Activated CD8-positive, alpha-beta T cell treated with anti-CD3 and anti-CD28 coated beads, Interleukin-2, amount 10 ng/mL, durations not matched to agents 7 days and 5 days (primary cell): ENCODE measurements around the gene TMTC2. TPM values are rescaled to one million over a fixed set of nuclear protein-coding genes. Genes with fewer than 3 reads are reported as not detected.

Experiments
- ATAC-seq: fragments of 150-1000 bp; cut with Tn5 transposase; one replicate; pipeline ENCODE4 v1.10.0; 2021; ENCODE audit warnings: moderate library complexity
- CTCF ChIA-PET: fragments of 350-600 bp; sonication (Branson Sonifier 250); formaldehyde crosslinking; loops from one replicate; lab custom pipeline; 2021; ENCODE audit warnings: antibody characterized with exemption; lab: Charles Lee
- POLR2A ChIA-PET: fragments of 350-600 bp; sonication (Branson Sonifier 250); formaldehyde crosslinking; loops from one replicate; lab custom pipeline; 2021; ENCODE audit warnings: antibody characterized with exemption; lab: Charles Lee
- DNase-seq: peaks from one replicate; pipeline ENCODE4 v3.0.0-alpha.2; 2020
- H3K27ac Mint-ChIP-seq: one replicate; pipeline ENCODE4 v1.8.0; 2021; ENCODE audit warnings: mild to moderate bottlenecking, mixed read lengths
- H3K27me3 Mint-ChIP-seq: one replicate; pipeline ENCODE4 v1.8.0; 2021; ENCODE audit warnings: low read depth, mixed read lengths
- H3K36me3 Mint-ChIP-seq: one replicate; pipeline ENCODE4 v1.8.0; 2021; ENCODE audit warnings: low read depth, mixed read lengths
- H3K4me1 Mint-ChIP-seq: one replicate; pipeline ENCODE4 v1.8.0; 2021; ENCODE audit warnings: low read depth, mixed read lengths
- H3K4me3 Mint-ChIP-seq: one replicate; pipeline ENCODE4 v1.8.0; 2021; ENCODE audit warnings: mild to moderate bottlenecking, mixed read lengths
- H3K9me3 Mint-ChIP-seq: one replicate; pipeline ENCODE4 v1.8.0; 2022; ENCODE audit warnings: mixed read lengths; ENCODE audit not compliant: insufficient read depth
- total RNA-seq, 2 experiments: library from RNA; stranded (reverse); gene quantifications; one replicate each; pipeline ENCODE4 v1.2.3, GENCODE V29; 2021

TMTC2 gene
- total RNA-seq, 2 experiments from 2014 or later: 1.3 to 1.9 TPM

GRCh38 chr12:82708061-82708879 is 21.6 kb downstream of the TMTC2 start:
- Mint-ChIP-seq H3K4me1 (no peaks in the 10 kb centered on the region), H3K4me3 (no peak overlapping the region), H3K36me3 (no peaks in the 10 kb centered on the region), H3K27me3 (no peaks in the 10 kb centered on the region), H3K27ac (no peak overlapping the region), H3K9me3 (no peaks in the 10 kb centered on the region)
- POLR2A ChIA-PET: no interaction called here
- ATAC-seq: no peak
- CTCF ChIA-PET: interaction anchor here (1.2 kb wide), 1 partner anchor 22 kb away, joined by 6 read pairs; no protein-coding TSS in a partner anchor
- no peak for DNase-seq

DNA sequence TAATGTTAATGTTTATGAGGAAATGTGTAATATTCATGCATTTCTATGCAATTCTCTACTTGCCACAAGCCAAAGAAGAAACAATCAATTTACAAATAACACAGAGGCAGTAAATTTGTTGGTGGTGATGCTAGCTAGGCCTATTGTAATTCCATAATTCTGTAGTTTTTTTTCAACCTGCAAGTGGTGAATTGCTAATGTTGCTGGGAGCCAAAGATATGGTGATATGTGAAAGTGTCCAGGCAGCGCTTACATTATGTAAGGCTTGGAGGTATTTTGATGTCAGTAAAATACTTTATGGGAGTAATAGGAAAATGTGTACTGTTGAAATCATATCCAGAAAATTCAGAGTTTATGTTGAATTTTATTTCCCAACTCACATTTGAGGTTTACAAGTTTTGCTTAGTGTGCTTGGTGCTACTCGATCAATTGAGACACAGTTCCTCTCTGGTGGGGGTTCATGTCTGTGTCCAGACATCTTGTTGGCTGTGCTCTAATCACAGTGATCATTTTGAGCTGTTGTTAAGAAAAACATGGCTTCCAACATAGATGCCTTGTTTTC is 23.2 kb downstream of the TMTC2 start:
- no peak for DNase-seq
- Mint-ChIP-seq H3K9me3 (no peaks in the 10 kb centered on the region), H3K4me1 (no peaks in the 10 kb centered on the region), H3K36me3 (no peaks in the 10 kb centered on the region), H3K27me3 (no peaks in the 10 kb centered on the region), H3K27ac (no peak overlapping the region), H3K4me3 (no peak overlapping the region)
- CTCF ChIA-PET: no interaction called here
- no peak for ATAC-seq
- POLR2A ChIA-PET: no interaction called here

- Mint-ChIP-seq H3K9me3 (no peaks in the 10 kb centered on the region), H3K27me3 (no peaks in the 10 kb centered on the region), H3K36me3 (no peaks in the 10 kb centered on the region), H3K27ac (no peak overlapping the region), H3K4me1 (no peaks in the 10 kb centered on the region), H3K4me3 (no peak overlapping the region)
- POLR2A ChIA-PET: no interaction called here
- no peak for ATAC-seq
- DNase-seq: no peak
- CTCF ChIA-PET: no interaction called here
Measured at GRCh38 chr12:82710741-82711140, 24.0 kb downstream of the TMTC2 start.

DNA sequence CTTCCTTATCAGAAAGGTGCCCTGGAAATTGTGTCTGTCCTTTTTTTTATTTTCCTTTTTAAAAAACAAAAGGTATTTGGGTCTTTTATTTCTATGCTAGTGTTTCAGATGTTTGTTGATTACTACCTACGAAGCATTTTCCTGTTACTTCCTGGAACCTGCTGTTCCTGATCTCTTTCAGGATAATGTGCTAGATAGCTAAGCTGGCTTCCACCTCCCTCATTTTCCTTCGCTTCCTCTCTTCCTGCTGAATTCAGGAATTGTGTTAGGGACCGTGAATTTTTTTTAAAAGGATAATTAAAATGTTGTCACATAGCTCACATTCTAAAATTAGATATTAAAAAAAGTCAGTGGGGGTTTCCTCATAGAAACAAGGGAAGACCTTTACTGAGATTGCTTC is 27.7 kb downstream of the TMTC2 start:
- DNase-seq (no peak), ATAC-seq (no peak)
- Mint-ChIP-seq H3K9me3 (no peaks in the 10 kb centered on the region), H3K27me3 (no peaks in the 10 kb centered on the region), H3K4me1 (no peaks in the 10 kb centered on the region), H3K36me3 (no peaks in the 10 kb centered on the region), H3K27ac (no peak overlapping the region), H3K4me3 (no peak overlapping the region)
- ChIA-PET POLR2A (no interaction called here), CTCF (no interaction called here)

DNA sequence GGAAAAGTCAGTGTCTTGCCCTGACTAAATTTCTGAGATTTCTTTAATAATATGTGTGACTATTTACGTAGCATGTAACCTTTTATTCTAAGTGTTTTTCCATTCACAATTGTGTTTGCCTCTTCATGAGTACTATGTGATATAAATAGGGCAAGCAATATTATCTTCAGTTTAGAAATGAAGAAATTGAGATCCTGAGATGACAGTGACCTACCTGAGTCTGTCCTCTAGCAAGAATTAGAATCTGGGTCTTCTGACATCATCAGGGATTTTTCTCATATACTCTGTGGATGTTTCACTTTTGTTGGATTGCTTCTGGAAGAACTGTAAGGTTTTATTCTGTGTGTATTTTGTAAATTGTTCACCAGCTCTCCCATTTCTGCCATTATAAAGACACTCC is 35.0 kb downstream of the TMTC2 start:
- CTCF ChIA-PET: no interaction called here
- POLR2A ChIA-PET: no interaction called here
- no peak overlapping the region for H3K4me3 Mint-ChIP-seq
- no peaks in the 10 kb centered on the region for H3K36me3 Mint-ChIP-seq
- ATAC-seq: no peak
- DNase-seq: no peak
- H3K27me3 Mint-ChIP-seq: no peaks in the 10 kb centered on the region
- H3K4me1 Mint-ChIP-seq: no peaks in the 10 kb centered on the region
- no peak overlapping the region for H3K27ac Mint-ChIP-seq
- no peaks in the 10 kb centered on the region for H3K9me3 Mint-ChIP-seq

DNA sequence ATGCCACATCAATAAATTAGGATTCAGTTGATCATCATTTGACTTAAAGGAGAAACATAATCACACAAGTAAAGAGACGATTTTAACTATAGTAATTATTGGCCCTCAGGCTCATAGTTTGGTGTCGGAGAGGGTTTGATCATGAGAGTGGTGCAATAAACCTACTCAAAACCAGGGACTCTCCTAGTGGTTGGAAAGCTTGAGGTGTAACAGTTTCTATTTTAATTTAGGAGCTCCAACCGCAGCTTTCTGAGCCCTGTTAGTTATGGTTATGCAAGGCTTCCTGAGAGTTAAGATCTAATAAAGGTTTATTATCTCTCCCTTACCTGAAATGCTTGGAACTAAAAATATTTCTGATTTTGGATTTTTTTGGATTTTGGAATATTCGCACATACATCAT is 36.4 kb downstream of the TMTC2 start:
- POLR2A ChIA-PET: no interaction called here
- no peaks in the 10 kb centered on the region for H3K27me3 Mint-ChIP-seq

GRCh38 chr12:82723891-82724290 is 37.2 kb downstream of the TMTC2 start:
- ChIA-PET POLR2A (no interaction called here), CTCF (no interaction called here)
- H3K36me3 Mint-ChIP-seq: no peaks in the 10 kb centered on the region
- DNase-seq (no peak), ATAC-seq (no peak)
- H3K27me3 Mint-ChIP-seq: no peaks in the 10 kb centered on the region
- H3K27ac Mint-ChIP-seq: no peak overlapping the region
- H3K4me3 Mint-ChIP-seq: no peak overlapping the region
- no peaks in the 10 kb centered on the region for H3K4me1 Mint-ChIP-seq
- H3K9me3 Mint-ChIP-seq: no peaks in the 10 kb centered on the region

More for the DNA sequence above, 36.4 kb downstream of the TMTC2 start:
- DNase-seq (no peak), ATAC-seq (no peak)
- CTCF ChIA-PET: no interaction called here
- Mint-ChIP-seq H3K27ac (no peak overlapping the region), H3K9me3 (no peaks in the 10 kb centered on the region), H3K36me3 (no peaks in the 10 kb centered on the region), H3K4me1 (no peaks in the 10 kb centered on the region), H3K4me3 (no peak overlapping the region)

- Mint-ChIP-seq H3K27ac (no peak overlapping the region), H3K27me3 (no peaks in the 10 kb centered on the region), H3K36me3 (no peaks in the 10 kb centered on the region), H3K9me3 (no peaks in the 10 kb centered on the region), H3K4me3 (no peak overlapping the region), H3K4me1 (no peaks in the 10 kb centered on the region)
- DNase-seq (no peak), ATAC-seq (no peak)
- ChIA-PET POLR2A (no interaction called here), CTCF (no interaction called here)
Measured at GRCh38 chr12:82725741-82726140, 39.0 kb downstream of the TMTC2 start.

- H3K27ac Mint-ChIP-seq: no peak overlapping the region
- POLR2A ChIA-PET: no interaction called here
- no peaks in the 10 kb centered on the region for H3K27me3 Mint-ChIP-seq
- CTCF ChIA-PET: no interaction called here
- H3K36me3 Mint-ChIP-seq: no peaks in the 10 kb centered on the region
- ATAC-seq: no peak
- no peak for DNase-seq
- no peaks in the 10 kb centered on the region for H3K9me3 Mint-ChIP-seq
- H3K4me1 Mint-ChIP-seq: no peaks in the 10 kb centered on the region
- H3K4me3 Mint-ChIP-seq: no peak overlapping the region
Measured at GRCh38 chr12:82727886-82728285, 41.2 kb downstream of the TMTC2 start.

DNA sequence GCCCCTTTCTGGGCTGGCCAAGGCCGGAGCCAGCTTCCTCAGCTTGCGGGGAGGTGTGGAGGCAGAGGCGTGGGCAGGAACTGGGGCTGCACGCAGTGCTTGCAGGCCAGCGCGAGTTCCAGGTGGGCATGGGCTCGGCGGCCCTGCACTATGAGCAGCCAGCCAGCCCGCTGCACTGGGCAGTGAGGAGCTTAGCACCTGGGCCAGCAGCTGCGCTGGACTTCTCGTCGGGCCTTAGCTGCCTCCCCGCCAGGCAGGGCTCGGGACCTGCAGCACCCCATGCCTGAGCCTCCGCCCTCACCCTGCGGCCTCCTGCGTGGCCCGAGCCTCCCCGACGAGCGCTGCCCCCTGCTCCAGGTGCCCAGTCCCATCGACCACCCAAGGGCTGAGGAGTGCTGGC is 42.0 kb downstream of the TMTC2 start:
- DNase-seq (no peak), ATAC-seq (no peak)
- Mint-ChIP-seq H3K4me3 (no peak overlapping the region), H3K36me3 (no peaks in the 10 kb centered on the region), H3K4me1 (no peaks in the 10 kb centered on the region), H3K27ac (no peak overlapping the region), H3K9me3 (no peaks in the 10 kb centered on the region), H3K27me3 (no peaks in the 10 kb centered on the region)
- ChIA-PET POLR2A (no interaction called here), CTCF (no interaction called here)

- Mint-ChIP-seq H3K4me3 (no peak overlapping the region), H3K4me1 (no peaks in the 10 kb centered on the region), H3K9me3 (no peaks in the 10 kb centered on the region), H3K27me3 (no peaks in the 10 kb centered on the region), H3K27ac (no peak overlapping the region), H3K36me3 (no peaks in the 10 kb centered on the region)
- ATAC-seq (no peak), DNase-seq (no peak)
- POLR2A ChIA-PET: no interaction called here
- CTCF ChIA-PET: no interaction called here
Measured at GRCh38 chr12:82730953-82731459, 44.3 kb downstream of the TMTC2 start.

DNA sequence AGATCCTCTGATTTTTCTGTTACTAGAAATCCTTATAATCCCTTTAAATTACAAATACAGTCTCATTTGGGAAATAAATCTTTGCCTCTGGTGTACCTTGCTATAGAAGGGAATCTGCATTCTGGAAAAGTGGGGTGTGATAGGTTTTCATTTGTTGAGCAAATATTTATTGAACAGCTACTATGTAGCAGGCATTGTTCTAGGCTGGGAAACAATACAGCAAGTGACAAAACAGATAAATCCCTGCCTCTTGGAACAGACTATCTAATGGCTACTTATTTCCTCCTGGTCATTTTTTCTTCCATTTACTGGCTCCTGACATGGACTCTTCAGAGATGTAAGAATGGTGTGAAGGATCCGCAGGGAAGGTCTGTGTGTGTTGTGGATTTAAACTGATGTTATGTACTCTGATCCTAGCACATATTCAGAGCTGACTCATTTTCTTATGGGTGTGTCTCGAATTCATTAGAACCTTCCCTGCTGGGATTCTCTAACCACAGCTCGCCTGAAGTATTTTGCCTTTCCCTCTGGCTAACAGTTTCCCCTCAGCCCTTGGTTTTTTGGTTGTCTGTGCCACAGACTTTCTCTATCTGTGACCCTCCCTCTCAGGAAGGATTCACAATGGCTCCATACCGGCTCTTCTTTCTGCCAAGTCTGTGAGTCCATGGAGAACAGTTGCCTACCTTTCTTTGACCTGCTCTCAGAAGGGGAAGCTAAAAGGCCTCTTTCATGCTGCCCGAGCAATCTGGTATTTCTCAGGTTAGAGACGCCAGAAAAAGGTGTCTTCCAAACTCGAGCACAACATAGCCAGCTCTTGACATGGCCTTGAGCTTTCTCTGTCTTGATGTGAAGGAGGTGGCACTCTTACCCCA is 53.7 kb downstream of the TMTC2 start:
- H3K36me3 Mint-ChIP-seq: no peaks in the 10 kb centered on the region
- H3K27me3 Mint-ChIP-seq: no peaks in the 10 kb centered on the region
- DNase-seq (no peak), ATAC-seq (no peak)
- H3K4me3 Mint-ChIP-seq: no peak overlapping the region
- CTCF ChIA-PET: no interaction called here
- H3K4me1 Mint-ChIP-seq: no peaks in the 10 kb centered on the region
- no peak overlapping the region for H3K27ac Mint-ChIP-seq
- POLR2A ChIA-PET: no interaction called here
- H3K9me3 Mint-ChIP-seq: no peaks in the 10 kb centered on the region
